ENCODE data around the gene TMEM191C. TPM values are rescaled to one million over a fixed set of nuclear protein-coding genes. Genes with fewer than 3 reads are reported as not detected.

The TMEM191C gene
- total RNA-seq, 1 donor from 2014 or later = 1.7 TPM

Other genes starting within 250 kb of the TMEM191C start
- gene RIMBP3B, start 83.6 kb upstream of the TMEM191C start, total RNA-seq = 0.07 and 0.22 TPM in 2 replicates
- 4.5 and 5.0 TPM in 2 replicates for gene HIC2, start 50.0 kb upstream of the TMEM191C start, total RNA-seq
- gene RIMBP3C, start 84.1 kb downstream of the TMEM191C start, total RNA-seq = 0.47 and 0.68 TPM in 2 replicates
- 60.7 and 63.1 TPM in 2 replicates for gene UBE2L3, start 100.3 kb downstream of the TMEM191C start, total RNA-seq
- 34.8 and 35.0 TPM in 2 replicates for gene YDJC, start 162.6 kb downstream of the TMEM191C start, total RNA-seq
- gene CCDC116, start 165.4 kb downstream of the TMEM191C start, total RNA-seq = 0.61 and 0.81 TPM in 2 replicates
- 117 and 120 TPM in 2 replicates for gene SDF2L1, start 174.9 kb downstream of the TMEM191C start, total RNA-seq
- 69.9 and 72.5 TPM in 2 replicates for gene PPIL2, start 198.6 kb downstream of the TMEM191C start, total RNA-seq

All from T-helper 1 cell treated with Interleukin-12 subunit alpha and Interleukin-12 subunit beta and Interleukin-4 antibody, amounts not matched to agents 30 ng/mL and 1 ng/mL, for 36 hours (primary cell).